Measurements from ENCODE around the gene CILP2.

Gene CILP2

DNA sequence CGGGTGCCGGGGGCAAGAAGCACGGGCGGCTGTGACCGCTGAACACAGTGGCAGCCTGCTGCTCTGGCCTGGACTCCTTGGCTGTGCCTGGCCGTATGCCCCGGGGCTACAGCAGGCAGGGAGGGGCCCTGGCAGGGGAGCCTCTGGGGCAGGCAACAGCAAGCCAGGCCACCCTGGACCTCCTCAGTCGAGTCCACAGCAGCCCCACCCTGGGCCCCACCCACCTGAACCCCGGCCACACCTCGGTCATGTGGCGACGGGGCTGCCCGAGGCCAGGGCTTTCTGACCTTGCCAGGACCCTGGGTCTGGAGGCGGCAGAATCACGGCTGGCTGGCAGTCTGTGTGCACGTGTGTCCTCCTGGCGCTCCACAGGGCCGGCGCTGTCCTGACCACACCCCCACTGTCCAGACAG is 8.7 kb downstream of the CILP2 start:
- H4K20me1 ChIP-seq (ENCODE audit: insufficient read depth, low read length, poor library complexity, severe bottlenecking), result no peaks in the 10 kb centered on the region
- no peak for TF ChIP-seq EZH2phosphoT487 (IDR thresholded peaks at IDR 0.05; ENCODE audit: borderline replicate concordance)
- TF ChIP-seq, protein P1, sequence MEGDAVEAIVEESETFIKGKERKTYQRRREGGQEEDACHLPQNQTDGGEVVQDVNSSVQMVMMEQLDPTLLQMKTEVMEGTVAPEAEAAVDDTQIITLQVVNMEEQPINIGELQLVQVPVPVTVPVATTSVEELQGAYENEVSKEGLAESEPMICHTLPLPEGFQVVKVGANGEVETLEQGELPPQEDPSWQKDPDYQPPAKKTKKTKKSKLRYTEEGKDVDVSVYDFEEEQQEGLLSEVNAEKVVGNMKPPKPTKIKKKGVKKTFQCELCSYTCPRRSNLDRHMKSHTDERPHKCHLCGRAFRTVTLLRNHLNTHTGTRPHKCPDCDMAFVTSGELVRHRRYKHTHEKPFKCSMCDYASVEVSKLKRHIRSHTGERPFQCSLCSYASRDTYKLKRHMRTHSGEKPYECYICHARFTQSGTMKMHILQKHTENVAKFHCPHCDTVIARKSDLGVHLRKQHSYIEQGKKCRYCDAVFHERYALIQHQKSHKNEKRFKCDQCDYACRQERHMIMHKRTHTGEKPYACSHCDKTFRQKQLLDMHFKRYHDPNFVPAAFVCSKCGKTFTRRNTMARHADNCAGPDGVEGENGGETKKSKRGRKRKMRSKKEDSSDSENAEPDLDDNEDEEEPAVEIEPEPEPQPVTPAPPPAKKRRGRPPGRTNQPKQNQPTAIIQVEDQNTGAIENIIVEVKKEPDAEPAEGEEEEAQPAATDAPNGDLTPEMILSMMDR (conservative IDR thresholded peaks at IDR 0.05; ENCODE audit: low read length), result no peak
- no peak overlapping the region for H3K9ac ChIP-seq (ENCODE audit: low read depth, low read length, poor library complexity, severe bottlenecking)
- no peaks in the 10 kb centered on the region for H3K9me3 ChIP-seq (ENCODE audit: insufficient read depth, low read depth, low read length)
- no peak overlapping the region for H3K4me3 ChIP-seq (ENCODE audit: low read length, poor library complexity, severe bottlenecking)
- no peaks in the 10 kb centered on the region for H3K9me2 ChIP-seq (replicated peaks; ENCODE audit: low read depth, low read length)
- H3K4me2 ChIP-seq (ENCODE audit: low read depth, low read length, poor library complexity, severe bottlenecking), result no peak overlapping the region
- no peaks in the 10 kb centered on the region for H3K36me3 ChIP-seq (ENCODE audit: insufficient read depth, low read length)
- no peaks in the 10 kb centered on the region for H3F3A ChIP-seq (ENCODE audit: low read depth)
- H3K4me1 ChIP-seq (ENCODE audit: insufficient read depth, low read length, poor library complexity, severe bottlenecking), result no peaks in the 10 kb centered on the region
- H2AFZ ChIP-seq (ENCODE audit: low read length), result no peak overlapping the region
- no peaks in the 10 kb centered on the region for H3K27me3 ChIP-seq (ENCODE audit: insufficient read depth, low read length, poor library complexity, severe bottlenecking)
- no peaks in the 10 kb centered on the region for H3K79me2 ChIP-seq (ENCODE audit: insufficient read depth, low read length)

DNA sequence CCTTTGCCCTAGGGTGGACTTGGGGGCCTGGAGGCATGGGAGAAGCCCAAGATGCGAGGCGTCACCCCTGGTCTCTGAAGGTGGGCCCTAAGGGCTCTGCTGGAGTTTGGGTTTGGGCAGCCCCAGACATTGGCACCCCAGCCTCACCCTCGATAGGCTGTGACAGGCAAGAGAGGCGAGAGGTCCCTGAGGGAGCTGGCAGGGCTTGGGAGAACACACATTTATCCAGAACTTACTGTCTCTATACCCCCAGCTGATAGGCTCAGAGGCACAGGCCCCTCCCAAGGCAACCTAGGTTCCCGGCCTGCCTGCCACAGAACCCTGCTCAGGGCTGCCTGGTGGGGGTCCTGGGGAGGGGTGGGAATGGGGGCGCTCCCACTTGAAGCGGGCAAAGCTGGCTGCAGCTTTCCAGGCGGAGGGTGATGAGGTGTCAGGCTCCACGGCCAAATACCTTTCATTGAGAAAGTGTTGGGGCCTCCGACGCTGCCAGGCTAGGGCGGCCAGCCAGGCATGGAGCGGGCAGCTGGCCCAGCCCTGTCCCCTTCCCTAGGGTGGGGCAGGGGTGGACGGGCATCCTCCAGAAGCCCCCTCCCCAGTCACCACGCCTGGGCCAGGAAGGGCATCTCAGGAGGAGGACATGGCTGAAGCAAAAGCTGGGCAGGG is 9.7 kb downstream of the CILP2 start:
- H3K4me1 ChIP-seq (ENCODE audit: insufficient read depth, low read length, poor library complexity, severe bottlenecking), result no peaks in the 10 kb centered on the region
- no peaks in the 10 kb centered on the region for H4K20me1 ChIP-seq (ENCODE audit: insufficient read depth, low read length, poor library complexity, severe bottlenecking)
- no peaks in the 10 kb centered on the region for H3K9me3 ChIP-seq (ENCODE audit: insufficient read depth, low read depth, low read length)
- no peaks in the 10 kb centered on the region for H3K9me2 ChIP-seq (replicated peaks; ENCODE audit: low read depth, low read length)
- no peak for TF ChIP-seq EZH2phosphoT487 (IDR thresholded peaks at IDR 0.05; ENCODE audit: borderline replicate concordance)
- TF ChIP-seq, protein P1 (conservative IDR thresholded peaks at IDR 0.05; ENCODE audit: low read length), result no peak
- H3K4me2 ChIP-seq (ENCODE audit: low read depth, low read length, poor library complexity, severe bottlenecking), result no peak overlapping the region
- no peak overlapping the region for H3K9ac ChIP-seq (ENCODE audit: low read depth, low read length, poor library complexity, severe bottlenecking)
- no peak overlapping the region for H2AFZ ChIP-seq (ENCODE audit: low read length)
- H3K79me2 ChIP-seq (ENCODE audit: insufficient read depth, low read length), result no peaks in the 10 kb centered on the region
- H3K4me3 ChIP-seq (ENCODE audit: low read length, poor library complexity, severe bottlenecking), result no peak overlapping the region
- no peaks in the 10 kb centered on the region for H3F3A ChIP-seq (ENCODE audit: low read depth)
- H3K27me3 ChIP-seq (ENCODE audit: insufficient read depth, low read length, poor library complexity, severe bottlenecking), result no peaks in the 10 kb centered on the region
- no peaks in the 10 kb centered on the region for H3K36me3 ChIP-seq (ENCODE audit: insufficient read depth, low read length)

DNA sequence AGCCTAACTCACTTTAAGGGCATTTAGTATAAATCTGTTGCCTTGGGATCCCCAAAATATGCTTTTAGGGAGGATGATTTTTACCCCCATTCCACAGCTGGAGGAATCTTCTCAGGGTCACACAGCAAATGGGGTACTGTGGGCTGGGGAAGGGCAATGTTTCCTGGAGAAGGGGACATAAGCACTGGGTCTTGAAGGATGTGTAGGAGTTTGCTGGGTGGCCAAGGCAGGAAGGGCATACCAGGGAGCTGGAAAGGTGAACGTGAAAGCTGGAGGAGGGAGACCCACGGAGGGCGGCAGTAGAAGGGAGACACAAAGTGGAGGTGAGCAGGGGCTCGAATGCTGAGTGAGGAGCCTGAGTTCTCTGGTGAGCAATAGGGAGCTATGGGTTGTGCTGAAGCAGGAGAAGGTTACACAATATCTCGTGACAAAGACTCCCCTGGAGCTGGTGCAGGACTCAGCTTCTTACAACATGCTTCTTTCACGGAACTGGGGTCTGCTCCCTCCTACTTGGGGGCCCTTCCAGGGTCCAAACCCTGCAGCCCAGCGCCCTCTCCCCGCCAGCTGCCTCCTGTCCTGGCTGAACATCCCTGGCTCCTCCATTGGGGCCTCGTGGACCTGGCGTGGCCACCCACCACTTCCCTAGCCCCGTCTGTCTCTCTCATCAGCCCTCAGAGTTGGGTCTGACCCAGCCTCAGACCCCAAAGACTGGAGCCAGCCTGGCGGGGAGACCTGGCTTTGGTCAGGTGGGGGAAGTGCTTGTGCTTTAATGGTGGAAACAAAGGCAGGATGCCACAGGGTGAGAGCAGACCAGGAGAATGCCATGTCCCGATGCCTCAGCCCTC is 11.1 kb downstream of the CILP2 start:
- no peaks in the 10 kb centered on the region for H3K9me2 ChIP-seq (replicated peaks; ENCODE audit: low read depth, low read length)
- H3K4me2 ChIP-seq (ENCODE audit: low read depth, low read length, poor library complexity, severe bottlenecking), result no peak overlapping the region
- H3K79me2 ChIP-seq (ENCODE audit: insufficient read depth, low read length), result no peaks in the 10 kb centered on the region
- H3F3A ChIP-seq (ENCODE audit: low read depth), result no peaks in the 10 kb centered on the region
- no peaks in the 10 kb centered on the region for H3K27me3 ChIP-seq (ENCODE audit: insufficient read depth, low read length, poor library complexity, severe bottlenecking)
- TF ChIP-seq, protein P1 (conservative IDR thresholded peaks at IDR 0.05; ENCODE audit: low read length), result no peak
- TF ChIP-seq EZH2phosphoT487 (IDR thresholded peaks at IDR 0.05; ENCODE audit: borderline replicate concordance), result no peak
- H3K4me3 ChIP-seq (ENCODE audit: low read length, poor library complexity, severe bottlenecking), result no peak overlapping the region
- no peak overlapping the region for H2AFZ ChIP-seq (ENCODE audit: low read length)
- no peaks in the 10 kb centered on the region for H3K9me3 ChIP-seq (ENCODE audit: insufficient read depth, low read depth, low read length)
- H3K9ac ChIP-seq (ENCODE audit: low read depth, low read length, poor library complexity, severe bottlenecking), result no peak overlapping the region
- no peaks in the 10 kb centered on the region for H3K4me1 ChIP-seq (ENCODE audit: insufficient read depth, low read length, poor library complexity, severe bottlenecking)
- no peaks in the 10 kb centered on the region for H3K36me3 ChIP-seq (ENCODE audit: insufficient read depth, low read length)
- H4K20me1 ChIP-seq (ENCODE audit: insufficient read depth, low read length, poor library complexity, severe bottlenecking), result no peaks in the 10 kb centered on the region
